ENCODE results near the gene ARHGAP6. TPM values are rescaled to one million over a fixed set of nuclear protein-coding genes. Genes with fewer than 3 reads are reported as not detected.

Gene ARHGAP6
- total and polyA plus RNA-seq, 2 of the 13 experiments (the other 11 are each of a cell fraction or from before 2014, with no cell fraction given) = 0.11 TPM; not detected in 1

GRCh38 chrX:11119313-11119943 is 546.3 kb downstream of the ARHGAP6 start:
- ChIA-PET CTCF (ENCODE audit: low intra/inter-chr PET ratio, low total read pairs) (no interaction called here), POLR2A (no interaction called here)
- Histone ChIP-seq H3K4me2 (ENCODE audit: low read depth, low read length) (no peak overlapping the region), H2AFZ (ENCODE audit: low read length) (no peak overlapping the region), H3K27me3 (ENCODE audit: control insufficient read depth in 1 of 2, insufficient read depth in 2 of 2, low read length in 2 of 2) (no peaks in the 10 kb centered on the region), H3K9me3 (ENCODE audit: low read length) (no peaks in the 10 kb centered on the region), H3K79me2 (ENCODE audit: insufficient read depth, low read length) (no peaks in the 10 kb centered on the region), H3K36me3 (replicated peaks in 1 of 2; ENCODE audit: control insufficient read depth in 1 of 2, insufficient read depth in 2 of 2, low read length in 2 of 2) (peaks cover 5 to 59% of the 10 kb centered on the region in 2 experiments; a peak in 4 of 5 replicates), H3K9ac (ENCODE audit: insufficient read depth, low read depth, low read length) (no peak overlapping the region), H3K4me3 (replicated peaks in 1 of 3; ENCODE audit: insufficient read depth in 1 of 3, low read depth in 2 of 3, low read length in 3 of 3) (no peak overlapping the region), H4K20me1 (ENCODE audit: insufficient read depth, low read length) (no peaks in the 10 kb centered on the region), H3K27ac (ENCODE audit: extremely low read length, insufficient read depth, low read length) (no peak overlapping the region), H3K4me1 (ENCODE audit: insufficient read depth, low read length) (no peaks in the 10 kb centered on the region)
- 81% methylated on average over 5 of the region's 8 CpGs for WGBS (ENCODE audit: low lambda C conversion rate)
- FAIRE-seq = no peak
- TF ChIP-seq ERF (CRISPR knock-in tag; IDR thresholded peaks at IDR 0.05) (no peak), HCFC1 (IDR thresholded peaks at IDR 0.05; ENCODE audit: low read depth, low read length) (no peak), ZNF709 (CRISPR knock-in tag; IDR thresholded peaks at IDR 0.05) (no peak), CHCHD3 (CRISPR knock-in tag; IDR thresholded peaks at IDR 0.05) (no peak), ZNF430 (CRISPR knock-in tag; IDR thresholded peaks at IDR 0.05) (no peak), KMT2B (CRISPR knock-in tag; IDR thresholded peaks at IDR 0.05) (no peak), ZNF549 (CRISPR knock-in tag; IDR thresholded peaks at IDR 0.05) (no peak), GPBP1L1 (CRISPR knock-in tag; IDR thresholded peaks at IDR 0.05) (no peak), SNAI1 (CRISPR knock-in tag; IDR thresholded peaks at IDR 0.05; ENCODE audit: borderline replicate concordance) (no peak), ATF1 (CRISPR knock-in tag; IDR thresholded peaks at IDR 0.05) (no peak)
- BruUV-seq (replicated peaks) = no TSS peak
- intact Hi-C loops (cut with micrococcal nuclease; ENCODE audit: unreplicated experiment) = no loop called here
- in situ Hi-C loops (cut with HindIII; ENCODE audit: extremely low pct_ligation_motif_present, low pct_unique_long_range_greater_than_20kb) = no loop called here
- ATAC-seq = peak; percentile 41; the same call in 1 of the 3 replicates
- no peak for DNase-seq (ENCODE audit: low spot score)

All from HepG2 (cell line).